OCI-LY7 (cell line): ENCODE measurements around the gene FOXP1. TPM values are rescaled to one million over a fixed set of nuclear protein-coding genes. Genes with fewer than 3 reads are reported as not detected.

Source experiments
- BruUV-seq: library from RNA; stranded (reverse); fragments of 400-500 nt; replicated peaks from 2 replicates; lab custom pipeline; 2021; lab: Mats Ljungman, UMichigan
- CTCF ChIA-PET: fragments of 300-600 bp; sonication (Branson Sonifier 250); formaldehyde crosslinking; loops from one replicate; lab custom pipeline; 2022; ENCODE audit warnings: antibody characterized with exemption; ENCODE audit not compliant: unreplicated experiment; lab: Charles Lee
- POLR2A ChIA-PET: fragments of 300-600 bp; sonication (Branson Sonifier 250); formaldehyde crosslinking; loops from one replicate; lab custom pipeline; 2022; ENCODE audit warnings: antibody characterized with exemption; lab: Charles Lee
- DNase-seq: peaks from one replicate; pipeline ENCODE4 v3.0.0-alpha.2; 2015; ENCODE audit warnings: low spot score
- H2AFZ ChIP-seq: fragments of 200-600 bp; sonication (generic), shearing (Covaris generic); 2 replicates; pipeline ENCODE4 v1.6.1; 2014; ENCODE audit warnings: mild to moderate bottlenecking, antibody characterized with exemption, low read length, moderate library complexity
- H3K27ac ChIP-seq: fragments of 200-600 bp; sonication (generic); 2 replicates; pipeline ENCODE4 v1.5.1; 2014; ENCODE audit warnings: mixed run types, low read depth, mild to moderate bottlenecking, moderate library complexity, low read length, inconsistent platforms; ENCODE audit not compliant: poor library complexity, severe bottlenecking
- H3K36me3 ChIP-seq: fragments of 200-600 bp; sonication (generic); 2 replicates; pipeline ENCODE4 v1.6.1; 2014; ENCODE audit warnings: mild to moderate bottlenecking, antibody characterized with exemption, low read length, moderate library complexity, mixed read lengths; ENCODE audit not compliant: insufficient read depth
- H3K4me1 ChIP-seq: fragments of 200-600 bp; sonication (generic); 2 replicates; pipeline ENCODE4 v1.5.1; 2014; ENCODE audit warnings: mild to moderate bottlenecking, low read length; ENCODE audit not compliant: insufficient read depth, poor library complexity, severe bottlenecking
- H3K4me2 ChIP-seq: fragments of 200-600 bp; sonication (generic); 2 replicates; pipeline ENCODE4 v1.6.1; 2014; ENCODE audit warnings: mild to moderate bottlenecking, low read length
- H3K4me3 ChIP-seq: fragments of 200-600 bp; sonication (generic); 2 replicates; pipeline ENCODE4 v1.5.1; 2014; ENCODE audit warnings: mild to moderate bottlenecking, low read depth, low read length; ENCODE audit not compliant: poor library complexity, severe bottlenecking
- H3K79me2 ChIP-seq: fragments of 200-600 bp; sonication (generic); 2 replicates; pipeline ENCODE4 v1.6.1; 2016; ENCODE audit warnings: low read depth, mild to moderate bottlenecking, low read length, moderate library complexity, mixed read lengths; ENCODE audit not compliant: insufficient read depth
- H3K9me2 ChIP-seq: fragments of 200-600 bp; sonication (generic); 2 replicates; pipeline ENCODE4 v1.6.1; 2016; ENCODE audit warnings: mild to moderate bottlenecking, low read length, mixed read lengths; ENCODE audit not compliant: insufficient read depth
- H3K9me3 ChIP-seq: fragments of 200-600 bp; sonication (generic); 2 replicates; pipeline ENCODE4 v1.6.1; 2014; ENCODE audit warnings: mild to moderate bottlenecking, mixed run types, low read length, mixed read lengths
- H4K20me1 ChIP-seq: fragments of 200-600 bp; sonication (generic); 2 replicates; pipeline ENCODE4 v1.6.1; 2014; ENCODE audit warnings: mild to moderate bottlenecking, antibody characterized with exemption, low read length, moderate library complexity, mixed read lengths; ENCODE audit not compliant: insufficient read depth
- EZH2phosphoT487 ChIP-seq: fragments of 200-600 bp; sonication (generic); IDR thresholded peaks from 2 replicates; pipeline ENCODE4 v1.6.1; 2018; ENCODE audit warnings: low read depth, borderline replicate concordance, mild to moderate bottlenecking, mixed run types, antibody characterized with exemption, low read length, moderate library complexity, mixed read lengths
- intact Hi-C: fragments of 100-400 bp; cut with micrococcal nuclease; formaldehyde crosslinking; loops from one replicate; pipeline ENCODE4 v1.10.0; 2022; ENCODE audit not compliant: unreplicated experiment
- total RNA-seq, 2 experiments: library from RNA; depleted of rRNA in 1 of 2; stranded (reverse); fragments of >200 nt in 1 of 2; shearing (Covaris generic) in 1 of 2; gene quantifications; 2 replicates each; pipeline ENCODE4 v1.2.3, GENCODE V29; 2014 to 2022
- TF ChIP-seq, protein P1 (sequence below): fragments of 200-600 bp; sonication (generic); conservative IDR thresholded peaks from 2 replicates; pipeline ENCODE4 v1.5.1; 2014; ENCODE audit warnings: mild to moderate bottlenecking, antibody characterized with exemption, low read length, moderate library complexity, mixed read lengths

The FOXP1 gene
- total RNA-seq, 2 experiments from 2014 or later, result 87.3 to 151 TPM

DNA sequence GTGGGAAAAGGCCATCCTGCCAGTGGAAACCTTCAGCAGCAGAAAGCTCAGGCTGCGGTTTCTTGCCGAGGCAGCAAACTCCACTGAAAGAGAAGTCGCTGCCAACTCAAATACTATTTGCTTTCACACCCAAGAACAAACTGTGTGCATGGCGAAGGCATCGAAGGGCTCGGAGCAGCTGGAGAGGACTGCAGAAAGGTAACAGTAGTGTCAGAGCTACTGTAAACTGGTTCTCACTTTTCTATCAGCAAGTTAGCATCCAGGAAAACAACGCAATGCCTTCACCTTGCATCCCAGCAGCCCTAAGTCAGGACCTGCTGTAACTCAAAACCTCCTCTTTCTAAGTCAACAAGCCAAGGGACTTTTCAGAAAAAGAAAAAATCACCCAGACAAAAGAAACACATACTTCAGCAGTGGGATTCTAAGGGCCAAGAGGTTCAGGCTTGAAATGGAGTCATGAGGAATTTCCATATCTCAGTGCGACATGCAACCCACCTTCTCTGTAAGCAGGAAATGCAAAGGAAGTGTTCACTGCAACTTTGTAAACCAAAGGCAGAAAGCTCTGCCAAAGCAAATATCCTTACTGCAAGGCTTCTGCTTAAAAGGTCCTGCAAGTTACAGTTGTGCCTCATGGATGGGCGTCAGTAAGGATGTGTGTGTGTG is 193.5 kb downstream of the FOXP1 start:
- TF ChIP-seq, protein P1, sequence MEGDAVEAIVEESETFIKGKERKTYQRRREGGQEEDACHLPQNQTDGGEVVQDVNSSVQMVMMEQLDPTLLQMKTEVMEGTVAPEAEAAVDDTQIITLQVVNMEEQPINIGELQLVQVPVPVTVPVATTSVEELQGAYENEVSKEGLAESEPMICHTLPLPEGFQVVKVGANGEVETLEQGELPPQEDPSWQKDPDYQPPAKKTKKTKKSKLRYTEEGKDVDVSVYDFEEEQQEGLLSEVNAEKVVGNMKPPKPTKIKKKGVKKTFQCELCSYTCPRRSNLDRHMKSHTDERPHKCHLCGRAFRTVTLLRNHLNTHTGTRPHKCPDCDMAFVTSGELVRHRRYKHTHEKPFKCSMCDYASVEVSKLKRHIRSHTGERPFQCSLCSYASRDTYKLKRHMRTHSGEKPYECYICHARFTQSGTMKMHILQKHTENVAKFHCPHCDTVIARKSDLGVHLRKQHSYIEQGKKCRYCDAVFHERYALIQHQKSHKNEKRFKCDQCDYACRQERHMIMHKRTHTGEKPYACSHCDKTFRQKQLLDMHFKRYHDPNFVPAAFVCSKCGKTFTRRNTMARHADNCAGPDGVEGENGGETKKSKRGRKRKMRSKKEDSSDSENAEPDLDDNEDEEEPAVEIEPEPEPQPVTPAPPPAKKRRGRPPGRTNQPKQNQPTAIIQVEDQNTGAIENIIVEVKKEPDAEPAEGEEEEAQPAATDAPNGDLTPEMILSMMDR, result no peak
- no peak for TF ChIP-seq EZH2phosphoT487
- Histone ChIP-seq H3K36me3 (no peaks in the 10 kb centered on the region), H3K79me2 (peaks cover 71% of the 10 kb centered on the region), H4K20me1 (no peaks in the 10 kb centered on the region), H3K4me2 (peak overlapping the region; percentile 62), H3K9me3 (no peaks in the 10 kb centered on the region), H3K9me2 (no peaks in the 10 kb centered on the region), H2AFZ (no peak overlapping the region), H3K4me3 (peak overlapping the region; percentile 46), H3K4me1 (peaks cover 78% of the 10 kb centered on the region), H3K27ac (peak overlapping the region; percentile 90)
- intact Hi-C loops, result loop anchor here (1.0 to 10.0 kb wide), 8 partner anchors 32 to 325 kb away; no protein-coding TSS in a partner anchor
- ChIA-PET POLR2A (interaction anchor here (0.6 to 8.3 kb wide), 13 partner anchors 9 to 259 kb away, joined by 3 to 54 read pairs (median 4); no protein-coding TSS in a partner anchor), CTCF (interaction anchor here (0.9 kb wide), 1 partner anchor 55 kb away, joined by 4 read pairs; no protein-coding TSS in a partner anchor)
- no TSS peak for BruUV-seq
- DNase-seq, result peak; percentile 59

- Histone ChIP-seq H3K4me2 (peak overlapping the region; percentile 62), H3K79me2 (peaks cover 75% of the 10 kb centered on the region), H3K27ac (peak overlapping the region; percentile 90), H3K9me2 (no peaks in the 10 kb centered on the region), H3K9me3 (no peaks in the 10 kb centered on the region), H3K4me1 (peaks cover 81% of the 10 kb centered on the region), H2AFZ (no peak overlapping the region), H3K4me3 (peak overlapping the region; percentile 46), H3K36me3 (no peaks in the 10 kb centered on the region), H4K20me1 (no peaks in the 10 kb centered on the region; the same call in 1 of the 2 replicates)
- ChIA-PET CTCF (no interaction called here), POLR2A (interaction anchor here (0.6 to 8.3 kb wide), 8 partner anchors 8 to 258 kb away, joined by 3 to 54 read pairs (median 4); no protein-coding TSS in a partner anchor)
- BruUV-seq, result no TSS peak
- intact Hi-C loops, result loop anchor here (2.0 kb wide), 1 partner anchor 324 kb away; no protein-coding TSS in a partner anchor
- DNase-seq, result peak; percentile 31
- TF ChIP-seq EZH2phosphoT487, result no peak
- TF ChIP-seq, protein P1, result no peak
These were observed 194.3 kb downstream of the FOXP1 start for GRCh38 chr3:71389191-71389590.
